Suppressor macrophage treated with lipopolysaccharide for 4 hours (primary cell): ENCODE data around the gene PLCG2.
A peak's percentile ranks its signal among the peaks of the same experiment; 100 is the strongest.
"Not testable (repeated sequence)": the region's sequence is repeated elsewhere in the genome, so short reads cannot be mapped to it uniquely, and the experiment has no call there.

ENCODE experiments used
- DNase-seq: peaks from one replicate; pipeline ENCODE4 v3.0.0-alpha.2; 2020

Gene PLCG2

GRCh38 chr16:81790830-81791435 lies 11.8 kb downstream of the PLCG2 start:
- no peak for DNase-seq

GRCh38 chr16:81792828-81793227 lies 13.7 kb downstream of the PLCG2 start:
- no peak for DNase-seq

GRCh38 chr16:81795193-81795592 lies 16.1 kb downstream of the PLCG2 start:
- DNase-seq, result no peak

GRCh38 chr16:81796035-81796434 lies 16.9 kb downstream of the PLCG2 start:
- peak; percentile 26 for DNase-seq

GRCh38 chr16:81796583-81797346 lies 17.7 kb downstream of the PLCG2 start:
- DNase-seq, result peak; percentile 37

GRCh38 chr16:81797443-81797842 lies 18.4 kb downstream of the PLCG2 start:
- DNase-seq, result peak; percentile 67

DNA sequence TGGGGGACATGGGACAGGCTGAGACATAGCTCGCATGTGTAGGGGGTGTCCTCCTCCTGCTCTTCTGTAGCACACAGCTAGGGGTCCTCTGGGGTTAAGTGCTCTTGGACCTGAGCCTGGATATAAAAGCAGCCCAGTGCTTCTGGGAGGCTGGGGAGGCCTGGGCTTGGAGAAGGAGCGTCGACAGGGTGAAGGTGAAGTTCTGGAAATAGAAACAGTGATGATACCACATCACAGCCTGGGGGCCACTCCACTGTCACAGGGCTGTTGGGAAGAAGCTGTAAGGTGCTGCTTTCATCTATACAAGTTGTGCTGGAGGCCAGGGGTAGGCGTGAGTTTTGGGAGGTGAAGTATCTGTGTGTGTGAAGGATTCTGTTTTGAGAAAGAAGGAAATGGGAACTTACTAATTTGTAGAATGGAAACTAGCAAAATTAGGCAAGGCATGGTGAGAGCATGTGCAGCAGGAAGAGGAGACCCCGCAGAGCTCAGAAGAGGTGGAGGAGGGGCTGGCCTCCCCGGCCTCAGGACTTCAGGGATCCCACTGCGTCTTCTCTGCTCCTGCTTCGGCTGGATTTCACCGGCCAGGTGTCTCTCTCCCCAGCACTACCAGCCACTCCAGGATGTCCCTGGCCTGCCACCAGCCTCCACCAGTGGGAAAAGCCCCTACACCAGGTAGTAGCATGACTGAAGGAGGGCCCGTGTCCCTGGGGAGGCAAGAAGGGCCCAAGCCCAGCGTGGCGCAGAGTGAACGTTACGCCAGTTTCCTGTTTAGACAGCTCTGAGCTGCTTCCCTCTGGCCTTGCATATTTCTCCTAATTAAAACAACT lies 19.4 kb downstream of the PLCG2 start:
- DNase-seq, result peak; percentile 50

- DNase-seq, result no peak
Measured at GRCh38 chr16:81799138-81799504, 20.0 kb downstream of the PLCG2 start.

- not testable (repeated sequence) for DNase-seq
Measured at GRCh38 chr16:81801724-81802123, 22.6 kb downstream of the PLCG2 start.

DNA sequence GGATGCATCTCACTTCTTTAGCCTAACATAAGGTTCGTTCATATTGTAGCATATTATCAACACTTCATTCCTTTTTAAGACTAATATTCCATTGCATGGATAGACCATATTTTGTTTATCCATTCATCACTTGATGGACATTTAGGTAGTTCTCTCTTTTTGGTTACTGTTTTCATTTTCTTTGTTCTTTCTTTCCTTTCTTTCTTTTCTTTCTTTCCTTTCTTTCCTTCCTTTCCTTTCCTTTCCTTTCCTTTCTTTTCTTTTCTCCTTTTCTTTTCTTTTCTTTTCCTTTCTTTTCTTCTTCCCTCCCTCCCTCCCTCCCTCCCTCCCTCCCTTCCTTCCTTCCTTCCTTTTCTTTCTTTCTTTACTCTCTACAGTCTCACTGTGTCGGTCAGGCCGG lies 24.2 kb downstream of the PLCG2 start:
- DNase-seq, result no peak

- peak; percentile 63 for DNase-seq
Measured at GRCh38 chr16:81804134-81804610, 25.1 kb downstream of the PLCG2 start.

GRCh38 chr16:81806696-81807095 lies 27.6 kb downstream of the PLCG2 start:
- DNase-seq, result no peak

DNA sequence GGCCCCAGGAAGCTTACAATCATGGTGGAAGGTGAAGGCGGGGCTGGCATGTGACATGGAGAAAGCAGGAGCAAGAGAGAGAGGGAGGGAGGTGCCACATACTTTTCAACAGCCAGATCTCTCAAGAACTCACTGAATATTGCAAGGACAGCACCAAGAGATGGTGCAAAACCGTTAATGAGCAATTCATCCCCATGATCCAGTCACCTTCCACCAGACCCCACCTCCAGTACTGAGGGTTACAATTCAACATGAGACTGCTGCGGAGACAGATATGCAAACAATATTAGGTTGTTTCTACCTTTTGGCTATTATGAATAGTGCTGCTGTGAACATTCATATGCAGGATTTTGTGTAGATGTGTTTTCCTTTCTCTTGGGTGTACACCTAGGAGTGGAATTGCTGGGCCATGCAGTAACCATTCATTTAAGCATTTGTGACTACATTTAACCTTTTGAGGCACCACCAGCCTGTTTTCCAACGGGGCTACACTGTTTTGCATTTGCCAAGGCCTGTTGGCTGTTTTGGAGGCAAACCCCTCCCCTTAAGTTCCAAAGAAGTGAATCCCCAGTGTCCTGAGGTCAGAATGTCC lies 28.8 kb downstream of the PLCG2 start:
- no peak for DNase-seq

DNA sequence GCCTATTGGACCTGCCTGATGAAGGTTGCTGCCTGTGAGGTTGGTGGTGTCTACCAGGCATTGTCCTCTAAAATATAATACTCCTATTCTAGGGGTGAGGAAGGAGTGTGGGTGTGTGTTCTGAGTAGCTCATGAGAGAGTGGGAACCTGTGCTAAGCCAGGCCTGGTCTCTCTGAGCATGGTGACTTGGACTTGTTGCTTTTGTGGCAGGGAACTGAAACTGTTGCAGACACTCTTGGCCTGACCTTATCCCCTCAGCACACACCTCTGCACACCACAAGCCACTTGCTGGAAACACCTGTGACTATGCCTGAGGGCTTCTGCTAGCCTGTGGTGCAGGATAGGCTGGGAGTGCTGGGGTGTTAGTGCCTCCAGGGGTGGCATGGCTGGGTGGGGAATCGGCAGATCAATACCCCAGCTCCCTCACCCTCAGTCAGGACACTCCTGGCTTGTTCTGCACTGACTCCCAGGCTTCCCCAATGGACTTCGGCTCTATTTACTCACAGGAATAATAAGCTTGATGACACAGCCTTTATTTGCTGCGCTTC lies 29.9 kb downstream of the PLCG2 start:
- DNase-seq, result no peak

DNA sequence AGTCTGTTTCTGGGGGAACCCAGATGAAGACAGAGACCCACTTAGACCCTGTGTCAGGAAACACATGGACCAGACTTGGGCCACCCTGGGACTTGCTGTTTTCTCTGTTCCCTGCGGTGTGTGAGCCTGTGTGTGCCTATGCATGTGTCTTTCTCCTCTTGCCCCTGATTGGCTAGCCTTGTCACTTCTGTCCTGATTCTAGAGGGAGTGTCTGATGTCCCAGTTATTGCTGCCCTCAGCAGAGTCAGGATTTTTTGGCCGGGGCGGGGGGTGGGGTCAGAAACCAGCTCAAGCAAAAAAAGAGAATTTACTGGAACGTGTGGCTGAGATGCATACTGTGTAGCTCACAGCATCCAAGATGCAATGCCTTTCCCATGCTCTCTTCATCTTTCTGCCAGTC lies 30.5 kb downstream of the PLCG2 start:
- DNase-seq, result no peak

GRCh38 chr16:81810361-81810760 lies 31.3 kb downstream of the PLCG2 start:
- no peak for DNase-seq

DNA sequence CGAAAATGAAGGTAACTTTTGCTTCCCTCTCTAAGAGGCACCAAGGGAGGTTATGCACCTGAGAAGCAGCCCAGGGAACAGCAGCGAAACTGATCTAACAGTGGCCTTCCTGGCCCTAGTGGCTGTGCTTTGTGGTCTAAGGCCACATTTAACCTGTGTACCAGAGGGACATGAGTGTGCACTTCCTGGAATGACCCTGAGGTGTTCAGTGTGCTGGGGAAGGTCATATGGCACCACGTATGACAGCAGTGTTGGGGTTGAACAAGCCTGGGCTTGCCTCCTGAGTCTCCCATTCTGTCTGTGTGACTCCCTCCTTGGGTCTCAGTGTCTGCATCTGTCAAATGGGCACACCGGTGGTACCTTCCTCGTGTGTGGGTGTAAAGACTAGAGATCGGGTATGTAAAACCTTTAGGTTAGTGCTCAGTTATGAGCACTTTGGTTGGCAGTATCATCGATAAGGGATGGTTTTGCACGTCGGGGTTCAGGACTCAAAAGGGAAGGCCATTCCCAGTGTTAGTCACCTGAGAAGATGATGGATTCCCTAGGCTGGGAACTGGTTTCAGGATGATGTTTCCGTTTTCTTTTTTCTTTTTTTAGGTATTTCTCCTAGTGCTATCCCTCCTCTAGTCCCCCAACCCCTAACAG lies 31.9 kb downstream of the PLCG2 start:
- no peak for DNase-seq

GRCh38 chr16:81813648-81814047 lies 34.6 kb downstream of the PLCG2 start:
- DNase-seq, result no peak

DNA sequence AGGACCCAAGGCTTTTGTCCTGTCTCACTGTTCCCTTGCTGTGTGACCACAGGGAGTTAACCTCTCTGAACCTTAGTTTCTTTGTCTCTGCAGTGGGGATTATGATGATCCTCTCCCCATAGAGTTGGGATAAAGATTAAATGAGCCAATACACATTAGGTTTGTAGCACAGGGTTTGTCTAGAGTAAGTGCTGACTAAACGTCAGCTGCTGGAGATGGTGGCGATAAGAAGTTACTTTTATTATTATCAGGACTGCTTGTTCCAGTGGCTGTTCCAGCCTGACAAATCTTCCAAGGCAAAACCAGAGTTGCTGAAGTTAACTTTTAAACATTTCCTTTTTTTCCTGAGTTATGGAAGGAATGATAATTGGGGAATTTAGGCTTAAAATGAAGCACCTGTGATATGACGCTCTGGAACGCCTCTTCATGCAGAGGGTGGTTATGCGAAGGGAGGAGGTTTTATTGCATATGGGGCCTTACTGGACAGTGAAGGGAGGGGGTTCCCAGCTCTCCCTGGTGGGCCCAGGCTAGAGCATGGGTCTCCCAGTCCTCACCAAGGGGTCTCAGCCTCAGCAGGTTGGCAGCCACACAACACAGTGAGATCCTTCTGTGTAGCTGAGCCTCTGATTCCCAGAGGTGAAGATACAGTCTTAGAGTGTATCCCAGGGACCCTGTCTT lies 35.8 kb downstream of the PLCG2 start:
- DNase-seq, result no peak

GRCh38 chr16:81815429-81815766 lies 36.3 kb downstream of the PLCG2 start:
- no peak for DNase-seq

- no peak for DNase-seq
Measured at GRCh38 chr16:81816351-81816750, 37.3 kb downstream of the PLCG2 start.

GRCh38 chr16:81816793-81817210 lies 37.7 kb downstream of the PLCG2 start:
- no peak for DNase-seq
